Iris pigment epithelial cell (primary cell): ENCODE results near the gene PCDHGA10.
"Not testable (repeated sequence)": the region's sequence is repeated elsewhere in the genome, so short reads cannot be mapped to it uniquely, and the experiment has no call there.

Source experiments
- DNase-seq: peaks from one replicate; pipeline ENCODE4 v3.0.0-alpha.2; 2011; ENCODE audit warnings: low read depth

The PCDHGA10 gene

DNA sequence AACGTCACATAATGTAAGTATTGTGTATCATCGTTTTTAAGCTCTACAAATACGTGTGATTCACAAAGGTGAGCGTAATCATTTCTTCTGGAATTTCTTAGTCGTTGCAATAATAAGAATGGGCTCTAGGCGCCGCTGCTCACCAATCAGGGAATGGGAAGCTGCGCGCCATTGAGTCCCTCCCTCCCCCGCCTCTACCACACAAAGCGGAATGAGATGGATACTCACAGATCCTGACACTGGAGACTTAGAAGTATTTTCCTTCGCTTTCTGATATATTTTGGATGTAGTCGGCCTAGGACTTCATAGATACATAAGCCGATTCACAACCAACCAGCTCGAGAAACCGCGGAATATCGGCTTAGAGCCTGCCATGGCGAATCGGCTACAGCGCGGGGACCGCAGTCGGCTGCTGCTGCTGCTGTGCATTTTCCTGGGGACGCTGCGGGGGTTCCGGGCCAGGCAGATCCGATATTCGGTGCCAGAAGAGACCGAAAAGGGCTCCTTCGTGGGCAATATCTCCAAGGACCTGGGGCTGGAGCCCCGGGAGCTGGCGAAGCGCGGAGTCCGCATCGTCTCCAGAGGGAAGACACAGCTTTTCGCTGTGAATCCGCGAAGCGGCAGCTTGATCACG, 8.2 kb downstream of the PCDHGA10 start, which contains the start of gene PCDHGA11:
TSS of gene PCDHGA11 (plus strand) at position 197 of the 634 bp plus-strand sequence. CDS start at position 374, 177 bp downstream.
- DNase-seq: peak; percentile 68

DNA sequence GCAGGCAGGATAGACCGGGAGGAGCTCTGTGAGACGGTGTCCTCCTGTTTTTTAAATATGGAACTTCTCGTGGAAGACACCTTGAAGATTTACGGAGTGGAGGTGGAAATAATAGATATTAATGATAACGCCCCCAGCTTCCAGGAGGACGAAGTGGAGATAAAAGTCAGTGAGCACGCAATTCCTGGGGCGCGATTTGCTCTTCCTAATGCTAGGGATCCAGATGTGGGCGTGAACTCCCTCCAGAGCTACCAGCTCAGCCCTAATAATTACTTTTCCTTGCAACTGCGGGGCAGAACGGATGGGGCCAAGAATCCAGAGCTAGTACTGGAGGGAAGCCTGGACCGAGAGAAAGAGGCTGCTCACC, 8.7 kb downstream of the PCDHGA10 start:
- DNase-seq: no peak

DNA sequence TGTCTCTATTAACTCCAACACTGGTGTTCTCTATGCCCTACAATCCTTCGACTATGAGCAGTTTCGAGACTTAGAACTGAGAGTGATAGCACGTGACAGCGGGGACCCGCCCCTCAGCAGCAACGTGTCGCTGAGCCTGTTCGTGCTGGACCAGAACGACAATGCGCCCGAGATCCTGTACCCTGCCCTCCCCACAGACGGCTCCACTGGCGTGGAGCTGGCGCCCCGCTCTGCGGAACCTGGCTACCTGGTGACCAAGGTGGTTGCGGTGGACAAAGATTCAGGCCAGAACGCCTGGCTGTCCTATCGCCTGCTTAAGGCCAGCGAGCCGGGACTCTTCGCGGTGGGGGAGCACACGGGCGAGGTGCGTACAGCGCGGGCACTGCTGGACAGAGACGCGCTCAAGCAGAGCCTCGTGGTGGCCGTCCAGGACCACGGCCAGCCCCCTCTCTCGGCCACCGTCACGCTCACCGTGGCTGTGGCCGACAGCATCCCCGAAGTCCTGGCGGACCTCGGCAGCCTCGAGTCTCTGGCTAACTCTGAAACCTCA, 10.0 kb downstream of the PCDHGA10 start:
- no peak for DNase-seq

DNA sequence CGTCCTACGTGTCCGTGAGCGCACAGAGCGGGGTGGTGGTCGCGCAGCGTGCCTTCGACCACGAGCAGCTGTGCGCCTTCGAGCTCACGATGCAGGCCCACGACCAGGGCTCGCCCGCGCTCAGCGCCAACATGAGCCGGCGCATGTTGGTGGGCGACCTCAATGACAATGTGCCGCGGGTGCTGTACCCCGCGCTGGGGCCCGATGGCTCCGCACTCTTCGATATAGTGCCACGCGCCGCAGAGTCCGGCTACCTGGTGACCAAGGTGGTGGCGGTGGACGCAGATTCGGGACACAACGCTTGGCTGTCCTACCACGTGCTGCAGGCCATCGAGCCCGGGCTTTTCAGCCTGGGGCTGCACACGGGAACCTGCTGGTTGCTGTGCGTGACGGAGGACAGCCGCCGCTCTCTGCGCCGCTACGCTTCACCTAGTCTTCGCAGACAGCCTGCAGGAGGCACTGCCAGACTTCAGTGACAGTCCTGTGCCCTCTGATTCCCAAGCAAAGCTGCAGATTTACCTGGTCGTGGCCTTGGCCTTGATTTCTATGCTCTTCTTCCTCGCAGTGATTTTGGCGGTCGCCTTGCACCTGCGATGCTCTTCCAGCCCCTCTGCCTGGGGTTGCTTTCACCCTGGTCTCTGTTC, 15.1 kb downstream of the PCDHGA10 start:
- no peak for DNase-seq

DNA sequence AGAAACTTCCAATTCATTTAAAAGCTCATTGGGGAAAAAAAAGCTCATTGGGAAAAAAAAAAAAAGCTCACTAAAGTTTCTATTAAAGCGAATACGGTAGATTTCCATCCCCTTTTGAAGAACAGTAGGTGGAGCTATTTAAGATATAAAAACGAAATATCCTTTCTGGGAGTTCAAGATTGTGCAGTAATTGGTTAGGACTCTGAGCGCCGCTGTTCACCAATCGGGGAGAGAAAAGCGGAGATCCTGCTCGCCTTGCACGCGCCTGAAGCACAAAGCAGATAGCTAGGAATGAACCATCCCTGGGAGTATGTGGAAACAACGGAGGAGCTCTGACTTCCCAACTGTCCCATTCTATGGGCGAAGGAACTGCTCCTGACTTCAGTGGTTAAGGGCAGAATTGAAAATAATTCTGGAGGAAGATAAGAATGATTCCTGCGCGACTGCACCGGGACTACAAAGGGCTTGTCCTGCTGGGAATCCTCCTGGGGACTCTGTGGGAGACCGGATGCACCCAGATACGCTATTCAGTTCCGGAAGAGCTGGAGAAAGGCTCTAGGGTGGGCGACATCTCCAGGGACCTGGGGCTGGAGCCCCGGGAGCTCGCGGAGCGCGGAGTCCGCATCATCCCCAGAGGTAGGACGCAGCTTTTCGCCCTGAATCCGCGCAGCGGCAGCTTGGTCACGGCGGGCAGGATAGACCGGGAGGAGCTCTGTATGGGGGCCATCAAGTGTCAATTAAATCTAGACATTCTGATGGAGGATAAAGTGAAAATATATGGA, 17.7 kb downstream of the PCDHGA10 start, which contains the start of gene PCDHGA12:
TSS of gene PCDHGA12 (plus strand) at position 176 of the 782 bp plus-strand sequence. CDS start at position 429, 253 bp downstream.
- DNase-seq: peak; percentile 86

DNA sequence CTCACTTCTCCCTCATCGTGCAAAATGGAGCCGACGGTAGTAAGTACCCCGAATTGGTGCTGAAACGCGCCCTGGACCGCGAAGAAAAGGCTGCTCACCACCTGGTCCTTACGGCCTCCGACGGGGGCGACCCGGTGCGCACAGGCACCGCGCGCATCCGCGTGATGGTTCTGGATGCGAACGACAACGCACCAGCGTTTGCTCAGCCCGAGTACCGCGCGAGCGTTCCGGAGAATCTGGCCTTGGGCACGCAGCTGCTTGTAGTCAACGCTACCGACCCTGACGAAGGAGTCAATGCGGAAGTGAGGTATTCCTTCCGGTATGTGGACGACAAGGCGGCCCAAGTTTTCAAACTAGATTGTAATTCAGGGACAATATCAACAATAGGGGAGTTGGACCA, 18.5 kb downstream of the PCDHGA10 start:
- peak; percentile 34 for DNase-seq

DNA sequence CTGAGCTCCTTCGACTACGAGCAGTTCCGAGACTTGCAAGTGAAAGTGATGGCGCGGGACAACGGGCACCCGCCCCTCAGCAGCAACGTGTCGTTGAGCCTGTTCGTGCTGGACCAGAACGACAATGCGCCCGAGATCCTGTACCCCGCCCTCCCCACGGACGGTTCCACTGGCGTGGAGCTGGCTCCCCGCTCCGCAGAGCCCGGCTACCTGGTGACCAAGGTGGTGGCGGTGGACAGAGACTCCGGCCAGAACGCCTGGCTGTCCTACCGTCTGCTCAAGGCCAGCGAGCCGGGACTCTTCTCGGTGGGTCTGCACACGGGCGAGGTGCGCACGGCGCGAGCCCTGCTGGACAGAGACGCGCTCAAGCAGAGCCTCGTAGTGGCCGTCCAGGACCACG, 19.5 kb downstream of the PCDHGA10 start:
- not testable (repeated sequence) for DNase-seq

DNA sequence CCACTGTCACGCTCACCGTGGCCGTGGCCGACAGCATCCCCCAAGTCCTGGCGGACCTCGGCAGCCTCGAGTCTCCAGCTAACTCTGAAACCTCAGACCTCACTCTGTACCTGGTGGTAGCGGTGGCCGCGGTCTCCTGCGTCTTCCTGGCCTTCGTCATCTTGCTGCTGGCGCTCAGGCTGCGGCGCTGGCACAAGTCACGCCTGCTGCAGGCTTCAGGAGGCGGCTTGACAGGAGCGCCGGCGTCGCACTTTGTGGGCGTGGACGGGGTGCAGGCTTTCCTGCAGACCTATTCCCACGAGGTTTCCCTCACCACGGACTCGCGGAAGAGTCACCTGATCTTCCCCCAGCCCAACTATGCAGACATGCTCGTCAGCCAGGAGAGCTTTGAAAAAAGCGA, 19.9 kb downstream of the PCDHGA10 start:
- not testable (repeated sequence) for DNase-seq

DNA sequence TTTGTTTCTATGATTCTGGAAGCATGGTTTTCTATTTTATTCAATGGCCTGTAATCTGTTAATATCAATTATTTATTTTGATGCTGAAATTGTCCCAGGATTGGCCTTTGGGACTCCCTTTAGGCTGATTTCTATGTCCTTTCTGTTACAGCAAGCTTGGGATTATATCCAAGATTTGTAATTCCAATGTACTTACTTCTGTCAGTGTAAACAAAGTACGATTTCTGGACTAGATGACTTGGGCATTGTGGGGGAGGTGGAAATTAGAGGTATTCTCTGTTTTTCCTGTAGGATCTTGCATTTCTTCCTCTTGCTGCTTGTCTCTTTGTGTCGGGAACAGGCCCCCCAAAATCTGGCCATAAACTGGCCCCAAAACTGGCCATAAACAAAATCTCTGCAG, 21.2 kb downstream of the PCDHGA10 start:
- DNase-seq: no peak

DNA sequence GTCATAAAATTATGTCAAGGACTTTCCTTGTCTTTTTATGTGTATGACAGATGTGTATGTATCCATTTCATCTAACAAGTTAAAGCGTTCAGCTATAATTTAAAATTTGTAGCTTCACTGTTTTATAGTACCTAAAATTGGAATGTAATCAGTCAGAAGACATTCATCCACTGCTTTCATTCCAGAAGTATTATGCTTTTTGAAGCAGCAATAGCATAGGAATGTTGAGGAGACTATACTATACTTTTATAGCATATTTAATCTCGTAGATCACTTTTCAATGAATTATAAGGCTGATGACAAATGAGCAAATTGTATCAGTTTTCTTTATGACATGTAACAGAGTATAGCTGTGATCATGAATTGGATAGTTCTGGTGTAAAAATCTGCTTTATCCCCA, 24.4 kb downstream of the PCDHGA10 start:
- no peak for DNase-seq

DNA sequence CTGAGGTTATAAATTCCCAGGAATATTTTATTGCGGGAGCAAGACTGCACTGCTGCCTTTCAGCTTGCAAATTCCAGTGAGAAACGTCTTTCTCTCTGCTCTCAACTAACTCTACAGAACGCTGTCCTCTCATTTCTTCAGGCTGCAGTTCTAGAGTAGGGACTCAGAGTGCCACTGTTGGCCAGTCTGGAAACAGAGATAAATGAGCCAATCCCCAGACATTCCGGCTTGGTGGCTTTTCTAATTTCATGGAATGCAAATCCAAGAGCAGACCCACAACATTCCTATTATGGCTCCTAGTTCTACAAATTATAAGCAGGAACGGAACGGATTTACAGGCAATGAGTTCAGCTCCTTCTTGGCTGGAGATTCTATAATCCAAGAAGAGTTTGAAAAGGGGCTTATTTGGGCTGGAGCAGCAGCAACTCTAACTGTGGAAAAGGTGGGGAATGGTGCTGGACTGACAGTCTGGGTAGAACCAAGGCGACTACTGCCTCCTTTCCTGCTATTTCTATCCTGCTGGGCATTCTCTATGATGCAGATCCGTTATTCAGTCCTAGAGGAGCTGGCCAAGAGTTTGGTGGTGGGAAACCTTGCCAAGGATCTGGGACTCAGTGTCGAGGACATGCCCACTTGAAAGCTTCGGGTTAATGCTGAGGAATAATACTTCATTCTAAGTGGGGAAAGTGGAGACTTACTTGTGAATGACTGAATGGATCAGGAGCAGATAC, 26.8 kb downstream of the PCDHGA10 start:
- no peak for DNase-seq

DNA sequence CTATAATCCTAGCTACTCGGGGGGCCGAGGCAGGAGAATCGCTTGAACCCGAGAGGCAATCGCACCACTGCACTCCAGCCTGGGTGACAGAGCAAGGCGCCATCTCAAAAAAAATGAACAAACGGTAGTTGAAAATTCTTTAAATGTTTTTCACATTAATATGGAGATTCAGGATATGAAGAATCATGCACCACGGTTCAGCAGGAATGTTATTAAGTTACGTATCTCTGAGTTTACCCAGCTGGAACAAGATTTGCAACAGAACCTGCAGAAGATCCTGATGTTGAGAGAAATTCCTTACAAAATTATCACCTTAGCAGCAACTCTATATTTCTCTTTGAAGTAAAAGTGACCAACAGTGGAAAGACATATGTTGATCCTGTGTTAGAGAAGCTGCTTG, 27.6 kb downstream of the PCDHGA10 start:
- no peak for DNase-seq

DNA sequence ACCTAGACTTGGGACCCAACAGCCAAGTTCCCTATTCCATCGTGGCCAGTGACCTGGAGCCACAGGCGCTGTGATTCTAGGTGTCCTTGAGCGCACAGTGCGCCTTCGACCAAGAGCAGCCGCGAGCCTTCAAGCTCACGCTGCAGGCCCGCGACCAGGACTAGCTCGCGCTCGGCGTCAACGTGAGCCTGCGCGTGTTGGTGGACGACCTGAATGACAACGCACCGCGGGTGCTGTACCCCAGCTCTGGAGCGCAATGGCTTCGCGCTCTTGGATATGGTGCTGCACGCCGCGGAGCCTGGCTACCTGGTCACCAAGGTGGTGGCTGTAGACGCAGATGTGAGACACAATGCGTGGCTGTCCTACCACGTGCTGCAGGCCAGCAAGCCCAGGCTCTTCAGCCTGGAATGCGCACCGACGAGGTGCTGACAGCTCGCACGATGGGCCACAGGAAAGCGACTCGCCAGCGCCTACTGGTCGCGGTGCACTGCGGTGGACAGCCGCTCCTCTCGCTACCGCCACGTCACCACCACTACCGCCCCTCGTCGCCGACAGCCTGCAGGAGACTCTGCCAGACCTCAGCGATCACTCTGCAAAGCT, 28.9 kb downstream of the PCDHGA10 start:
- no peak for DNase-seq

DNA sequence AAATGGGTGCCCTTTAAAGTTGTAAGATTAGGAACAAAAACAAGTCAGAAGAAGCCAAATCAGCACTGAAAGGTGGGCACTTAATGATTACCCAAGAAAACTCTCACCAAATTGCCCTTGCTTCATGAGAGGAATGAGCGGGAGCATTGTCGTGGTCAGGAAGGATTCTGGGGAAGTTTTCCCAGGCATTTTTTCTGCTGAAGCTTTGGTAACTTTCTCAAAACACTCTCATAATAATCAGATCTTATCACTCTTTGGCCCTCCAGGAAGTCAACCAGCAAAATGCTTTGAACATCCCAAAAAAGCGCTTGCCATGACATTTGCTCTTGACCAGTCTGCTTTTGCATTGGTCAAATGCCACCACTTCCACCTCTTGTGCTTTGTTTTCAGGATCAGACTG, 52.6 kb downstream of the PCDHGA10 start:
- DNase-seq: no peak
